ENCODE measurements around the gene SAFB. TPM values are rescaled to one million over a fixed set of nuclear protein-coding genes. Genes with fewer than 3 reads are reported as not detected.

Gene SAFB
- 100 to 1,000 TPM in 3 of 12 donors, 10 to 100 TPM in 8, not detected in 1; 79.8 to 122 (median 90.3) TPM for polyA plus RNA-seq (ENCODE audit: insufficient read length in 12 of 12)
- long read RNA-seq, donor 1, partial matches to known transcripts = 218 of 227 reads
- long read RNA-seq, donor 1, other reads (novel, unspliced or antisense) = 0 of 227 reads
- long read RNA-seq, donor 2, partial matches to known transcripts = 6 of 14 reads
- long read RNA-seq, donor 2, other reads (novel, unspliced or antisense) = 0 of 14 reads
- long read RNA-seq, donor 3, partial matches to known transcripts = 5 of 6 reads
- long read RNA-seq, donor 3, other reads (novel, unspliced or antisense) = 0 of 6 reads
- long read RNA-seq, donor 4, partial matches to known transcripts = 16 of 142 reads
- long read RNA-seq, donor 4, other reads (novel, unspliced or antisense) = 125 of 142 reads
- long read RNA-seq, donor 5, partial matches to known transcripts = 627 of 661 reads
- long read RNA-seq, donor 5, other reads (novel, unspliced or antisense) = 28 of 661 reads
- long read RNA-seq, donor 6, partial matches to known transcripts = 6 of 10 reads
- long read RNA-seq, donor 6, other reads (novel, unspliced or antisense) = 0 of 10 reads
- long read RNA-seq, donor 7, partial matches to known transcripts = 139 of 142 reads
- long read RNA-seq, donor 7, other reads (novel, unspliced or antisense) = 0 of 142 reads
- long read RNA-seq, donor 8, partial matches to known transcripts = 402 of 410 reads
- long read RNA-seq, donor 8, other reads (novel, unspliced or antisense) = 0 of 410 reads
- long read RNA-seq, donor 9, partial matches to known transcripts = 261 of 273 reads
- long read RNA-seq, donor 9, other reads (novel, unspliced or antisense) = 9 of 273 reads
- long read RNA-seq, donor 10, partial matches to known transcripts = 311 of 319 reads
- long read RNA-seq, donor 10, other reads (novel, unspliced or antisense) = 7 of 319 reads
- long read RNA-seq, donor 11, partial matches to known transcripts = 333 of 348 reads
- long read RNA-seq, donor 11, other reads (novel, unspliced or antisense) = 7 of 348 reads

GRCh38 chr19:5622465-5623396 is at the start of gene SAFB, which contains the start of gene SAFB2:
Gene SAFB (plus strand): TSS chr19:5623083. CDS start chr19:5623206, 123 bp downstream.
Gene SAFB2 (minus strand): TSS chr19:5622776. CDS start chr19:5622715, 61 bp downstream.
- DNase-seq = peak; percentile 100

GRCh38 chr19:5575590-5575989 is 47.3 kb upstream of the SAFB start:
- DNase-seq = no peak

- DNase-seq = peak; percentile 75
Observed at GRCh38 chr19:5578097-5578846, 44.6 kb upstream of the SAFB start.

- DNase-seq = no peak
Observed at GRCh38 chr19:5579286-5579685, 43.6 kb upstream of the SAFB start.

- DNase-seq = no peak
Observed at GRCh38 chr19:5579697-5580096, 43.2 kb upstream of the SAFB start.

- DNase-seq = no peak
Observed at GRCh38 chr19:5580161-5580571, 42.7 kb upstream of the SAFB start.

GRCh38 chr19:5585461-5586299 is 37.2 kb upstream of the SAFB start:
- DNase-seq = no peak

GRCh38 chr19:5586300-5587070 is 36.4 kb upstream of the SAFB start:
- no peak for DNase-seq

- DNase-seq = no peak
Observed at GRCh38 chr19:5587071-5587455, 35.8 kb upstream of the SAFB start.

- no peak for DNase-seq
Observed at GRCh38 chr19:5587661-5588060, 35.2 kb upstream of the SAFB start.

- no peak for DNase-seq
Observed at GRCh38 chr19:5588441-5588840, 34.4 kb upstream of the SAFB start.

GRCh38 chr19:5588906-5589676 is 33.8 kb upstream of the SAFB start:
- DNase-seq = no peak

GRCh38 chr19:5590151-5590864 is 32.6 kb upstream of the SAFB start:
- DNase-seq = no peak

- DNase-seq = no peak
Observed at GRCh38 chr19:5590865-5591154, 32.1 kb upstream of the SAFB start.

GRCh38 chr19:5591476-5591875 is 31.4 kb upstream of the SAFB start:
- DNase-seq = no peak

- no peak for DNase-seq
Observed at GRCh38 chr19:5592531-5593342, 30.1 kb upstream of the SAFB start.

Data from muscle of arm (tissue), 14 donors.